Lung microvascular endothelial cell (primary cell): ENCODE data around the gene ACOT12. TPM values are rescaled to one million over a fixed set of nuclear protein-coding genes. Genes with fewer than 3 reads are reported as not detected.
"Not testable (repeated sequence)": the region's sequence is repeated elsewhere in the genome, so short reads cannot be mapped to it uniquely, and the experiment has no call there.

Experiments used
- DNase-seq, 2 donors: peaks; one replicate each; pipeline versions ENCODE4 v3.0.0 to v3.0.0-alpha.2; 2010; ENCODE audit warnings: low read depth in 2 of 2
- total RNA-seq: library from RNA; depleted of rRNA; stranded (reverse); fragments of >200 nt; gene quantifications from 2 replicates; pipeline ENCODE4 v1.2.1, GENCODE V29; 2014

The ACOT12 gene
- total RNA-seq, 1 donor from 2014 or later: not detected

- no peak for DNase-seq
Observed at GRCh38 chr5:81344736-81345135, 49.2 kb downstream of the ACOT12 start.

DNA sequence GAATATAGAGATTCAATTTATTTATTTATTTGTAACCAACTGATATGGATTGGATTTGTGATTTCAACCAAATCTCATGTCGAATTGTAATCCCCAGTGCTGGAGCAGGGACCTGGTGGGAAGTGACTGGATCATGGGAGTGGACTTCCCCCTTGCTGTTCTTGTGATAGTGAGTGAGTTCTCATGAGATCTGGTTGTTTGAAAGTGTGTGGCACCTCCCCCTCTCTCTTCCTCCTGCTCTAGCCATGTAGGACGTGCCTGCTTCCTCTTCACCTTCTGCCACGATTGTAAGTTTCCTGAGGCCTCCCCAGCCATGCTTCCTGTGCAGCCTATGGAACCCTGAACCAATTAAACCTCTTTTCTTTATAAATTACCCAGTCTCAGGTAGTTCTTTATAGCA, 55.7 kb downstream of the ACOT12 start:
- not testable (repeated sequence) for DNase-seq

DNA sequence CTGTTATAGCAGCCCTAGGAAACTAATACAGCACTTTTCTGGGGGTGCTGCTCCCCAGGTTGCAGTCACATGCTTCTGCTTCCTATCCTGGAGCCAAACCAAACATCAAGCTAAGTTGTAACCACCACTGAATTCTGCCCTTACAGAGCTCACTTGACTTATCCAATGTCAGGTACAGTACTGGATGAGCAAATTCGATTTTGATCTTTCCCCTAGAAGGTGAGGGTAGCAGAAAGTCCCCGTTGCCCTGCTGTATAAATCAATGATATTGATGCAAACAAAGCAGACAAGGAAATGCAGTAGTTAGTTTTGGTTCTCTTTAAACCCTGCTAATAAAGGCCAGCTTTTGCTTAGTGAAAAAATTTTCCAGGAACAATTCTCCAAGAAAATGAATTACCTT, 56.1 kb downstream of the ACOT12 start:
- no peak for DNase-seq

GRCh38 chr5:81336556-81336955, 57.4 kb downstream of the ACOT12 start:
- DNase-seq: no peak

GRCh38 chr5:81335946-81336345, 58.0 kb downstream of the ACOT12 start:
- no peak for DNase-seq

- DNase-seq: no peak
Observed at GRCh38 chr5:81334304-81335061, 59.5 kb downstream of the ACOT12 start.

GRCh38 chr5:81326554-81326953, 67.4 kb downstream of the ACOT12 start:
- DNase-seq: no peak

DNA sequence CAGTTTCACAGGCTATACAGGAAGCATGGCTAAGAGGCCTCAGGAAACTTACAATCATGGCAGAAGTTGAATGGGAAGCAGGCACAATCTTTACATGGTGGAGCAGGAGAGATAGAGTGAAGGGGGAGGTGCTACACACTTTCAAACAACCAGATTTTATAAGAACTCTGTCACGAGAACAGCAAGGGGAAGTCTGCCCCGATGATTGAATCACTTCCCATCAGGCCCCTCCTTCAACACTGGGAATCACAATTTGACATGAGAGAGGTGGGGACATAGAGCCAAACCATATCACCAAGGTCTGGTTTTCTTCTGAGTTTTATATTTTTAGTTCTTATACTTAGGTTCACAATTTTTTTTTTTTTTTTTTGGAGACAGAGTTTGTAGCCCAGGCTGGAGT, 76.4 kb downstream of the ACOT12 start:
- no peak for DNase-seq

DNA sequence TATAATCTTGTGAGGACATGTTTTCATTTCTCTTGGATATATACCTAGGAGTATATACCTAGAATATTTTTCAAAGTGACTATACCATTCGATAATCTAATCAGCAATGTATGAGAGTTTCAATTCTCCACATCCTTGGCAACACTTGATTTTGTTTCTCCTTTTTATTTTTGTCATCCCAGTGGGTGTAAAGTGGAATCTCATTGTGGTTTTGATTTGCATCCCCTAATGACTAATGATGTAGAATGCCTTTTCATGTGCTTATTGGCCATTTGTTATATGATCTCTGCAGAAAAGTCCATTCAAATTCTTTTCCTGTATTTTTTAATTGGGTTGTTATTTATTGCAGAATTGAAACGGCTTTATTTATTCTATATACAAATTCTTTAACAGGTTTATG, 77.4 kb downstream of the ACOT12 start:
- DNase-seq: no peak

DNA sequence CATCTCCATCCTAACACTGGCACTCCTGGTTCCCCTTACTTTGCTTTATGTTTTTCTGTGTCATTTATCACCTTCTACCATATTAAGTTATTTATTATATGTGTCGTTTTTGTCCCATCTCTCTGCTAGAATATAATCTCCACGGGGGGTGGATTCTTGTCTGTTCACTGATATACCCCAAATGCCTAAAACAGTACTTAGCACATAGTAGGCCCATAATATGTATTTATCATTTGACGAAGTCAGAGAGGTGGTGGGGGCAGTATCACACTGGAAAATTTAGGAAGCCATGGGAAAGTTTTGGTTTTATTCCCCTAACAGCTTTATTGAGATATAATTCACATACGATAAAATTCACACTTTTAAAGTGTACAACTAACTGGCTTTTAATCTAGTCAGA, 78.1 kb downstream of the ACOT12 start:
- DNase-seq: no peak

DNA sequence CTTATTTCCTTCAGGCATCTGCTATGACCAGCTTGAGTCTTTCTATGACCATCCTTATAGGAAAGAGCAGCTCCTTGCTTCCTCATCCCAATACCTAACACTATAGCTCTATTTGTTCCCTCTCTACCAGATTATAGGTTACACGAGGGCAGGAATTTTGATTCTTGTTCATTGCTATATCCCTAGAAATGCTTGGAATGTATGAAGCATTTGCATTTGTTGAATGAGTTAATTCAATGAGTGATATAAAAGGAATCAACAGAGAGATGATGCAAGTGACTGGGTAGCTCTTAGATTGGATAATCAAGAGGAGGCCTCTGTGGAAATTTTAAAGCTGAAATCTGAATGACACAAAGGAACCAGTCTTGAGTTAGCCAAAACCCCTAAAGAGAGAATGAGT, 78.6 kb downstream of the ACOT12 start:
- DNase-seq: no peak

- no peak for DNase-seq
Observed at GRCh38 chr5:81314581-81314980, 79.4 kb downstream of the ACOT12 start.

DNA sequence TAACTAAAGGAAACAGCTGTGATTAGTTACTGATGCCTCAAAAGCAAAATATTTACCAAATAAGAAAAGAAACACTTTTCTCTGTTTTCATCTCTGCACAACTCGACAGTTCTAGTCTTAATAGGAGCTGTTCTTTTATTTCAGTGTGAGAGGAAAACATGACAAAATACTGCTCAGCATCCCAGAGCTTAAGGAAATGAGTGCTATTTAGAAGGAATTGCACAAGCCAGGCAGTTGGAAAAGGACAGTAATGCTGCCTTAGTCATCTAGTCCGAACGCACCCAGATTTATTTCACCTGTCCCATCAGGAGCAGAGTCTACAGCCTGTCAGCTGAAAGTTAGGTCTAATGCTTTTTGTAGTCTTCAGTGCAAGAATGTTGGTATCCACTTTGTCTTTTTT, 80.2 kb downstream of the ACOT12 start:
- DNase-seq: no peak

DNA sequence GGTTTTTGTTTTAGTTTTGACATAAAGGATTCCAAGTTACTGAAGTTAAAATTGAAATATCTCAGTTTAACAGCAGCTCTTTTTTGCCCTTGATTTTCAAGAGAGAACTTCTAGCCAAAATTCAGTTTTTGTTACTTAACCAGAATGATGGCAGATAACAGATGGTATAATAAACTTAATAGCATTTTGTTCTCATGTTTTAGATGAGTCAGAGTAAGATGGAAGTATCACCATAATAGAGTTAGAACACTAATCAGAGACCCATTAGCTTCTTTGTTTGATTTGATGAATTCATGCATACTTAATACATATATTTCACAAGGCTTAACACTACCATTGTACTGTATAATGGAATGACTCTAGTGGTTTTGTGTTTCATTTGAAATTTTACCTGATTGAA, 80.7 kb downstream of the ACOT12 start:
- DNase-seq: no peak

- no peak for DNase-seq
Observed at GRCh38 chr5:81310402-81311063, 83.4 kb downstream of the ACOT12 start.

- no peak for DNase-seq
Observed at GRCh38 chr5:81308836-81309235, 85.1 kb downstream of the ACOT12 start.

GRCh38 chr5:81305785-81306184, 88.1 kb downstream of the ACOT12 start:
- DNase-seq: no peak

GRCh38 chr5:81303563-81303962, 90.4 kb downstream of the ACOT12 start:
- peak in 1 of 2 donors; percentile 51 for DNase-seq

- no peak for DNase-seq
Observed at GRCh38 chr5:81302596-81302995, 91.3 kb downstream of the ACOT12 start.

- peak; percentile 97 for DNase-seq
Observed at GRCh38 chr5:81301271-81302015, 92.5 kb downstream of the ACOT12 start, which contains the start of gene ZCCHC9. TSS of gene ZCCHC9 (plus strand) at chr5:81301587. CDS start at chr5:81304758, 3,171 bp downstream.

DNA sequence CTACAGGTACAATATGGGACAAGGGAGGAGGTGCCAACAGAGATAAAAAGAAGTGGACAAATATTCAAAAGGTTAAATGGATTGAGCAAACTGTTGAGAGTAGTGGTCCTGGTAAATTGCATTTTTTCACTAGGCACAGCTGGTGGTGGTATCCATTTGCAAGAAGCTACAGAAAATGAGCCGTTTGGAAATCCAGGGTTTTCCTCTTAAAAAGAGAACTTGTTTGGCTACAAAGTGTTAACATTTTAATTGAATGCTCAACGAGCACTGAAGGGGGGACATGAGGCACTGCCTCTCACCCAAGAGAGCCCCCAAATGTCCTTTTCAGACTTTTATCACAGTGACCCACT, 93.0 kb downstream of the ACOT12 start:
- DNase-seq: peak in 1 of 2 donors; percentile 19

DNA sequence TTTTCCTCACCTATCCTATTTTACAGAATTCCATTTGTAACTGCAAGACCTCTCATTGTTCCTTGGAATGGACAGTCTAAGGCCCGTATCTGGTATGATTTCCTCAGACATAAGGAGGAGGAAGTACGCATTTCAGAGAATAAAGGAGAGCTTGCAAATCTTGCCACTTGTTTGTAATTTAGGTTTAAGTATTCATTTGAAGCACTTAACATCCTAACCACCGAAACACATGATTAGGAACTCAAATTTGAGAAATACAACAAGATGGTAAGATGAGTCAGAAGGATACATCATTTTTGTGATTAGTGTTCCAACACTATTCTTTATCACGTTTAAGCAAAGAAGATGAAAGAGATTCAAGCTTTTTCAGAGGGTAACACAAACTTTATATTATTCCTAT, 96.4 kb downstream of the ACOT12 start:
- no peak for DNase-seq
